Prostate gland (tissue), 2 donors: ENCODE measurements around the gene MAP1LC3A.
"Not testable (repeated sequence)": the region's sequence is repeated elsewhere in the genome, so short reads cannot be mapped to it uniquely, and the experiment has no call there.

ENCODE experiments used
- CTCF ChIP-seq, 4 experiments: fragments of 200-600 bp in 2 of 4; fragments of 450-650 bp in 2 of 4; sonication (generic) in 2 of 4; IDR thresholded peaks; 1 replicate in 3 of 4; 2 replicates in 1 of 4; pipeline ENCODE4 v1.5.1; 2016 to 2019; ENCODE audit warnings: antibody characterized with exemption in 4 of 4, mild to moderate bottlenecking in 2 of 4, moderate library complexity in 2 of 4
- POLR2AphosphoS5 ChIP-seq: sonication (generic); formaldehyde crosslinking; IDR thresholded peaks from one replicate; pipeline ENCODE4 v1.6.1; 2017; ENCODE audit warnings: antibody characterized with exemption

- not testable (repeated sequence) for TF ChIP-seq CTCF (IDR thresholded peaks at IDR 0.05); POLR2AphosphoS5
These were observed 44.5 kb upstream of the MAP1LC3A start for GRCh38 chr20:34514034-34514433.
